CMK (cell line): ENCODE measurements around the gene HBZ.
"Not testable (repeated sequence)": the region's sequence is repeated elsewhere in the genome, so short reads cannot be mapped to it uniquely, and the experiment has no call there.

Experiments
- DNase-seq: peaks from one replicate; pipeline ENCODE4 v3.0.0-alpha.2; 2010; ENCODE audit warnings: low read depth

HBZ gene

GRCh38 chr16:179211-180092 is 27.0 kb downstream of the HBZ start:
- DNase-seq: no peak

- DNase-seq: no peak
These were observed 27.7 kb downstream of the HBZ start, which contains the start of gene HBQ1 for GRCh38 chr16:180101-180675. HBQ1 (plus strand) TSS chr16:180459; CDS start chr16:180487, 28 bp downstream.

- no peak for DNase-seq
These were observed 28.5 kb downstream of the HBZ start for GRCh38 chr16:180681-181564.

GRCh38 chr16:181565-182021 is 29.1 kb downstream of the HBZ start:
- DNase-seq: no peak

GRCh38 chr16:183005-183404 is 30.6 kb downstream of the HBZ start:
- DNase-seq: no peak

DNA sequence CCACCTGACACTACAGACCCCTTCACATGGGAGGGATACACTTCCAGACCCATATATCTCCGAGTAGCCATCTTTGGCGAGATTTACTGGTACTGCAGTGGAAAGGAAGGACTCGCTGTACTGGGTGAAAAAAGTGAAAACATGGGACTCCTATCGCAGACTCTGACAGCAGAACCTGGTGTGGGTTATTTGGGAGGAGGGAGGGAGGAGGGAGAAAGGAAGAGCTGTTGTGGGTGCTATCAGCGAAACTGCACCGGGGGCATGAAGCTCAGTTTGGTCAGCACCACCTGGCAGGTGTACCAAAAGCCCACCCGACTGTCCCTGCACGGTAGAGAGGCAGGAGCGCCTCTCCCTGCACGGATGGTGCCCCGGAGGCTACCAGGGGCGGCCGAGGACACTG is 32.8 kb downstream of the HBZ start:
- no peak for DNase-seq

- no peak for DNase-seq
These were observed 33.2 kb downstream of the HBZ start for GRCh38 chr16:185691-186090.

DNA sequence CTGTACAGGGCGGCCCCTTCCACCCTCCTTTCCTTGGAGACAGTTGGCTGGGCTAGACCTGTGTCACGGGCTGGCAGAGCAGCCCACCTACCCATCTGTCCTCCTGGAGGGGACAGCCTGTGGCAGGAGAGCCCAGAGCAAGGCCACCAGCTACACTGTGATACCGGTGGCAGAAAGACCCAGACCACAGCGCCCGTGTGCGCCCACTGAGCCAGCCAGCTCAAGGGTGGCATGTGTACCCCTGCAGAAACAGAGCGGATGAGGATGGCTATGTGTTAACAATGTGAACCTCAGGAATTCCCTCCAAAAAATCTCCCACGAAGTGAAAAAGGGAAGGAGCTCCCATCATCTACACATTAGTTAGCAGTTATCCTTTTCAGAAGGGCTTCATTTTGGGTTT is 34.9 kb downstream of the HBZ start:
- no peak for DNase-seq

- DNase-seq: no peak
These were observed 36.2 kb downstream of the HBZ start for GRCh38 chr16:188674-189073.

DNA sequence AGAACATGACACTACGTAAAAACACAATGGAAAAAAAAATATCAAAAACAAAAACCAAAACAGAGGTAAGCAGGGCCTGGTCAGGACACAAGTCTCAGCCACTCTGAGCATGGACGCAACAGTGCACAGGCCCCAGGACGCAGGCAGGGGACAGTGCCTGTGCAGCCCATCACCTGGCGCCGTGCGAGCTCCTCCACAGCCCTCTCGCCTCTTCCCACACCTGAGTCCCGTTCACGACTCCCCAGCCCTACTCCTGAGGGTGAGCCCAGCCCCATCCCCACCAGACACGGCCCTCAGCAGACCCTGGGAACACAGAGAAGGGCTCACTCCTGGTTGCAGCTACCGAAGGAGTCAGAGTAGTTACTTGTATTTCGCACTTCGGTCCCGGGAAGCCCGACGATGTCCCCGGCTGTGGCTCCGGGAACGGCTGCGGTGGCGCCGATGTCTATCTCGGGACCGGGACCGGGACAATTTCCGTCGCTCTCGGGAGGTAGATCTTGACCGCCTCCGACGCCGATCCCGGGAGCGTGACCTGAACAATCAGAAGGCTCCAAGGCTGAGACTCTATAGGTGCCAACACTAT is 37.3 kb downstream of the HBZ start:
- DNase-seq: no peak

DNA sequence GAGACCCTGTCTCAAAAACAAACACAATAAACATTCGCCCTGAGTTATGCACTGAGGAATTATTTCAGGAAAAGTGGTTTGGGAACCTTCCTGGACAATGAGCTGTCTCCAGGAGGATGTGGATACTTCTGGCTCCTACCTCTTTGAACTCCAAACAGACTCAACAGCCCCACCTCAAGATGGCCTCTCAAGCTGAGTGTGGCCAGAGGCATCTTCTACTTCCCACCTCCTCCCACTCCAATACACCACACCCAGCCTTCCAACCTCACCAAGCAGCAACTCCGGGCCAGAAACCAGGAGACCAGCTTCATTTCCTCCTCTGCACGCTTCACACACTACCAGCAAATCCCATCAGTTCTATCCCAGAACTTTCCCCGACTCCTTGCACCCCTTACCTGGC is 39.4 kb downstream of the HBZ start:
- DNase-seq: no peak

GRCh38 chr16:192686-193085 is 40.2 kb downstream of the HBZ start:
- DNase-seq: no peak

DNA sequence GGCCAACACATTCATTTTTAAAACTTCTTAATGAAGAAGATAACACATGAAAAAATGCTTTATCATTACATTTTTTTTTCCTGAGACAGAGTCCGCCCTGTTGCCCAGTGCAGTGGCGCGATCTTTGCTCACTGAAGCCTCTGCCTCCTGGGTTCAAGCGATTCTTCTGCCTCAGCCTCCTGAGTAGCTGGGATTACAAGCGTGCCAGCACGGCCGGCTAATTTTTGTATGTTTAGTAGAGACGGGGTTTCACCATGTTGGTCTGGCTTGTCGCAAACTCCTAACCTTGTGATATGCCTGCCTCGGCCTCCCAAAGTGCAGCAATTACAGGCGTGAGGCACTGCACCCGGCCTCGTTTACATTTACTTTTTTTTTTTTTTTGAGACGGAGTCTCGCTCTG is 41.0 kb downstream of the HBZ start:
- DNase-seq: no peak

GRCh38 chr16:194516-194915 is 42.1 kb downstream of the HBZ start:
- DNase-seq: no peak

DNA sequence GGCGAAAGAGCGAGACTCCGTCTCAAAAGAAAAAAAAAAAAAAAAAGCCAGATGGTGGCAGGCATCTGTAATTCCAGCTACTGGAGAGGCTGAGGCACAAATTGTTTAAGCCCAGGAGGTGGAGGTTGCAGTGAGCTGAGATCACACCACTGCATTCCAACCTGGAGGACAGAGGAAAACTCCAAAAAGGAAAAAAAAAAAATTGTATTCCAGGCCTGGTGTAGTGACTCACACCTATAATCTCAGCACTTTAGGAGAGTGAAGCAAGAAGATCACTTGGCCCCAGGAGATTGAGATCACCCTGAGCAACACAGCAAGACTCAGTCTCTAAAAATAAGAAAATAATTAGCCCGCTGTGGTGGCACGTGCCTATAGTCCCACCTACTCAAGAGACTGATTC is 47.9 kb downstream of the HBZ start:
- DNase-seq: no peak

- no peak for DNase-seq
These were observed 50.8 kb downstream of the HBZ start for GRCh38 chr16:203246-203645.

DNA sequence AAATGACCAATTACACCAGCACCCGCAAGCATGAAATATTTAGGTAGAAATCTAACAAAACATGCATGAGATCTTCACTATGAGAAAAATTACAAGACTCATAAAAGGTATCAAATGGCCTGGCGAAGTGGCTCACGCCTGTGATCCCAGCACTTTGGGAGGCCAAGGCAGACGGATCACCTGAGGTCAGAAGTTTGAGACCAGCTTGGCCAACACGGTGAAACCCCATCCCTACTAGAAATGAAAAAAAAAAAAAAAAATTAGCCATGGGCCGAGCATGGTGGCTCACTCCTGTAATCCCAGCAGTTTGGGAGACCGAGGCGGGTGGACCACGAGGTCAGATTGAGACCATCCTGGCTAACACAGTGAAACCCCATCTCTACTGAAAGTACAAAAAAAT is 51.6 kb downstream of the HBZ start:
- not testable (repeated sequence) for DNase-seq
